Neutrophil (primary cell): Measurements from ENCODE around the gene IFI30.
"Not testable (repeated sequence)": the region's sequence is repeated elsewhere in the genome, so short reads cannot be mapped to it uniquely, and the experiment has no call there.

Source experiments
- H3K27ac ChIP-seq: fragments of 200-600 bp; sonication (generic); 2 replicates; pipeline ENCODE4 v1.5.1; 2016; ENCODE audit warnings: mild to moderate bottlenecking, moderate library complexity
- H3K27me3 ChIP-seq: fragments of 200-600 bp; sonication (generic); 2 replicates; pipeline ENCODE4 v1.6.0; 2016; ENCODE audit warnings: mild to moderate bottlenecking
- H3K36me3 ChIP-seq: fragments of 200-600 bp; sonication (generic); 2 replicates; pipeline ENCODE4 v1.5.1; 2017
- H3K4me1 ChIP-seq, 2 experiments: fragments of 200-600 bp in 1 of 2; sonication (generic) in 1 of 2; 1 replicate in 1 of 2; 2 replicates in 1 of 2; pipeline versions ENCODE4 v1.5.1 to v1.6.1; 2013 to 2016; ENCODE audit warnings: low read depth in 1 of 2, low read length in 1 of 2, mild to moderate bottlenecking in 1 of 2, moderate library complexity in 1 of 2; ENCODE audit not compliant: control insufficient read depth in 1 of 2, insufficient read depth in 1 of 2
- H3K4me3 ChIP-seq, 2 experiments: fragments of 200-600 bp in 1 of 2; sonication (generic) in 1 of 2; 1 replicate in 1 of 2; 2 replicates in 1 of 2; pipeline ENCODE4 v1.5.1; 2013 to 2016; ENCODE audit warnings: low read depth in 1 of 2, low read length in 1 of 2, mild to moderate bottlenecking in 1 of 2, moderate library complexity in 1 of 2
- H3K9me3 ChIP-seq: fragments of 200-600 bp; sonication (generic); 2 replicates; pipeline ENCODE4 v1.5.1; 2016
- TF ChIP-seq, protein P1 (sequence below): fragments of 200-600 bp; sonication (generic); IDR thresholded peaks from 2 replicates; pipeline ENCODE4 v1.5.1; 2016; ENCODE audit warnings: antibody characterized with exemption

Gene IFI30

DNA sequence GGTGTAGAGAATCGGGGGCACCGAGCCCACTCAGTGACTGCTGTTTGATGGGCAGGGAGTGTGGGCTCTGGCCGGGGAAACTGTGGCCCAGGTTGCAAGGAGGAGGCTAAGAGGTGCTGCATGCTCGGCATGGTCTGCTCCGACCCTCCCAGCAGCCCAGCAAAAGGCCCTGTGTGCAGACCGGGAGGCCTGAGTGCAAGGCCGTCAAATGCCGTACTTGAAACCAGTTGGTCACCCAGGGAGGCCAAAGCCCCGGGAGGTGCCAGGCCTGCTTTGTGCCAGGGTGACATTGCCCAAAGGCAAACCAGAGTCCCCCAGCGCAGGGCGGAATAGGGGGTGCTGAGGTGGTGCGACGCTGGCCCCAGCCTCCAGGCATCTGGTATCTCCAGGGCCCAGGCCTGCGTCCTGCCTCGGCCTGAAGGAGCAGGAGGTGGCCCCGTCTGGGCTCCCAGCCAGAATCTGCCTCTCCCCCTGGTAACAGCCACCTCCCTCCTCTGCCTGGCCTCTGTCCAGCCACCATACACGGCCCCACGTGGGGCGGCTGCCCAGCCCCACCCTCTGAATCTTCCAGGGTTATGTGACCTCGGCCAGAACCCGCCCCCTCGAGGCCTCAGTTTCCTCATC lies 16.7 kb upstream of the IFI30 start:
- Histone ChIP-seq H3K4me1 (peaks cover 28 to 29% of the 10 kb centered on the region in 2 experiments), H3K9me3 (no peaks in the 10 kb centered on the region), H3K36me3 (no peaks in the 10 kb centered on the region), H3K27me3 (no peaks in the 10 kb centered on the region), H3K27ac (no peak overlapping the region), H3K4me3 (no peak overlapping the region)
- TF ChIP-seq, protein P1, sequence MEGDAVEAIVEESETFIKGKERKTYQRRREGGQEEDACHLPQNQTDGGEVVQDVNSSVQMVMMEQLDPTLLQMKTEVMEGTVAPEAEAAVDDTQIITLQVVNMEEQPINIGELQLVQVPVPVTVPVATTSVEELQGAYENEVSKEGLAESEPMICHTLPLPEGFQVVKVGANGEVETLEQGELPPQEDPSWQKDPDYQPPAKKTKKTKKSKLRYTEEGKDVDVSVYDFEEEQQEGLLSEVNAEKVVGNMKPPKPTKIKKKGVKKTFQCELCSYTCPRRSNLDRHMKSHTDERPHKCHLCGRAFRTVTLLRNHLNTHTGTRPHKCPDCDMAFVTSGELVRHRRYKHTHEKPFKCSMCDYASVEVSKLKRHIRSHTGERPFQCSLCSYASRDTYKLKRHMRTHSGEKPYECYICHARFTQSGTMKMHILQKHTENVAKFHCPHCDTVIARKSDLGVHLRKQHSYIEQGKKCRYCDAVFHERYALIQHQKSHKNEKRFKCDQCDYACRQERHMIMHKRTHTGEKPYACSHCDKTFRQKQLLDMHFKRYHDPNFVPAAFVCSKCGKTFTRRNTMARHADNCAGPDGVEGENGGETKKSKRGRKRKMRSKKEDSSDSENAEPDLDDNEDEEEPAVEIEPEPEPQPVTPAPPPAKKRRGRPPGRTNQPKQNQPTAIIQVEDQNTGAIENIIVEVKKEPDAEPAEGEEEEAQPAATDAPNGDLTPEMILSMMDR: no peak

DNA sequence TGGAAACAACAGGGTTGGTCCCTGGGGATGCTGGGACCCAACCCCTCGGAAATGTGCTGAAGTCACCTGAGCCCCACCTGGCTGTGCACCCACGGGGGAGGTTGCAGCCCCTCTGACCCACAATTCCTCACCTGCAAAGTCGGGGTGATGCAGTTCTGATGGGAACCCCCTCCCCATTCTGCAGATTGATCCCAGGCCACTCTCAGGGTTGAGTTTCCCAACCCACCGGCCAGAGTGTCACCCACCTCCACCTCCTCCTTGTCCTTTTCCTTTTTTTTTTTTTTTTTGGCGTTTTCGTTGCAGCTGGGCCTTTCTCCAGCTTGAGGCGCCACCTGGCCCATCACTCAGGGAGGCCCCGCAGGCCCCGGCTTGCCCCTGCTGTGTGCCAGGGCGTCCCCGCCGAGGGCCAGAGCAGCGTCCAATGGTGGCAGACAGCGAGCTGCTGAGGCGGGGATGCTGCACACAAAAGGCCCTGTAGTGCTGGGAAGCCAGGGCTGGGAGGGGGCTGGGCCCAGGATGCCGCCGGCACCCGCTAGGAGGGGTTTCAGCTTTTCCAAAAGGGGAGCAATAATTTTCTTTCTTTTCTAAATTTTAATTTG lies 16.0 kb upstream of the IFI30 start:
- no peaks in the 10 kb centered on the region for H3K9me3 ChIP-seq
- TF ChIP-seq, protein P1: no peak
- no peaks in the 10 kb centered on the region for H3K36me3 ChIP-seq
- H3K27ac ChIP-seq: no peak overlapping the region
- H3K27me3 ChIP-seq: no peaks in the 10 kb centered on the region
- peaks cover 23% of the 10 kb centered on the region in 2 experiments for H3K4me1 ChIP-seq
- H3K4me3 ChIP-seq: no peak overlapping the region

DNA sequence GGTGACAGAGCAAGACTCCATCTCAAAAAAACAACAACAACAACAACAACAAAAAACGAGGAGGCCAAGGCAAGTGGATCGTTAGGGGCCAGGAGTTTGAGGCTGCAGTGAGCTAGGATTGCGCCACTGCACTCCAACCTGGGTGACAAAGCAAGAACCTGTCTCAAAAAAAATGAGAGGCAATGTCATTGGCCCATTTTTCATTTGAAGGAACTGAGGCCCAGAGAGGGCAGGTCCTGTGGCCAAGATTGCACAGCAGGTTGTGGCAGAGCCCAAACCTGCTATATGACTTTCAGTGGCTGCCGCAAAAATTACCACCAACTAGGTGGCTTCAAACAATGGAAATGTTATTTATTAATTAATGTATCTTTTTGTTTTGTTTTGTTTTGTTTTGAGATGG lies 15.1 kb upstream of the IFI30 start:
- Histone ChIP-seq H3K4me3 (no peak overlapping the region), H3K27me3 (no peaks in the 10 kb centered on the region), H3K4me1 (peaks cover 20 to 21% of the 10 kb centered on the region in 2 experiments), H3K9me3 (no peaks in the 10 kb centered on the region), H3K27ac (no peak overlapping the region), H3K36me3 (no peaks in the 10 kb centered on the region)
- TF ChIP-seq, protein P1: no peak

DNA sequence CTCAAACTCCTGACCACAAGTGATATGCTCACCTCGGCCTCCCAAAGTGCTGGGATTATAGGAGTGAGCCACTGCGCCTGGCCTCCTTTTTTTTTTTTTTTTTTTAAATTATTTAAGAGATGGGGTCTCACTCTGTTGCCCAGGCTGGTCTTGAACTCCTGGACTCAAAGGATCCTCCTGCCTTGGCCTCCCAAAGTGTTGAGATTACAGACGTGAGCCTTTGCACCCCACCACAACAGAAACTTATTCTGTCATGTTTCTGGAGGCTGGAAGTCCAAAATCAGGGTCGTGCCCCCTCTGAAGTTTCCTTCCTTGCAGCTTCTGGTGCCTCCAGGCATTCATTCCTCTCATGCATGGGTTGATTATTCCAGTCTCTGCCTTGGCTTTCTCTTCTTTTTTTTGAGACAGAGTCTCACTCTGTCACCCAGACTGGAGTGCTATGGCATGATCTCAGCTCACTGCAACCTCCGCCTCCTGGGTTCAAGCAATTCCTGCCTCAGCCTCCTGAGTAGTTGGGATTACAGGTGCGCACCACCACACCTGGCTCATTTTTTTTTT lies 14.5 kb upstream of the IFI30 start:
- not testable (repeated sequence) for H3K4me3 ChIP-seq, H3K27ac ChIP-seq, H3K27me3 ChIP-seq, H3K9me3 ChIP-seq, H3K36me3 ChIP-seq
- peaks cover 14% of the 10 kb centered on the region in 2 experiments for H3K4me1 ChIP-seq

DNA sequence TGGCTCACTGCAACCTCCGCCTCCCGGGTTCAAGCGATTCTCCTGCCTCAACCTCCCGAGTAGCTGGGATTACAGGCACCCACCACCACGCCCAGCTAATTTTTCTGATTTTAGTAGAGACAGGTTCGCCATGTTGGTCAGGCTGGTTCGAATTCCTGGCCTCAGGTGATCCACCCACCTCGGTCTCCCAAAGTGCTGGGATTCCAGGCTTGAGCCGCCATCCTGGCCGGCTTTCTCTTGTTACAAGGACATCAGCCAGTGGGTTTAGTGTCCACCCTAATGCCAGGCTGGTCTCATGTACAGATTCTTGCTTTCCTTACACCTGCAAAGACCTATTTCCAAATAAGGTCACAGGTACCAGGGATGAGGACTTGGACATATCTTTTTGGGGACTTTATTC lies 13.8 kb upstream of the IFI30 start:
- H3K9me3 ChIP-seq: no peaks in the 10 kb centered on the region
- no peak overlapping the region for H3K4me3 ChIP-seq
- TF ChIP-seq, protein P1: no peak
- no peak overlapping the region for H3K27ac ChIP-seq
- no peaks in the 10 kb centered on the region for H3K27me3 ChIP-seq
- H3K36me3 ChIP-seq: no peaks in the 10 kb centered on the region
- H3K4me1 ChIP-seq: peaks cover 10 to 11% of the 10 kb centered on the region in 2 experiments

DNA sequence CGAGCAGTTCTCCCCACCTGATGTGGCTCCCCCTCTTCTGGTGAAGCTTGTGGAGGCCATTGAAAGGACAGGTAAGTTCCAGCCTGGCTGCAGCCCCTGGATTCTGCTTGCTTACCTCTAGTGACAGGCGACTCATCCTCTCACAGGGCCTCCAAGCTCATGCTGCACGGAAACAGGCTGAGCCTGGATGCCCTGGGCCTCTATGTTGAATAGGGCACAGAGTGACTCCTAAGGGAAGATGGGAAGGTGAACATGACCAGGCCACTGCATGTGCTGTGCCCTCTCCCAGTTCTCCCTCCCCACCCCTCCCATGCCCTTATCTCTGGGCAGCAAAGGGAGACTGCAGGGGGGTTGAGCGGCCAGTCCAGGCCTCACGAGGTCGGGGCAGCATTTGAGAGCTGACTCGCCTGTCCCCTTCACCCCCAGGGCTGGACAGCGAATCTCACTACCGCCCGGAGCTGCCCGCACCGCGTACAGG lies 13.1 kb upstream of the IFI30 start:
- peak overlapping the region; percentile 23 to 48 for H3K4me3 ChIP-seq

More for the DNA sequence above, 13.1 kb upstream of the IFI30 start:
- H3K4me1 ChIP-seq: peaks cover 10 to 11% of the 10 kb centered on the region in 2 experiments
- TF ChIP-seq, protein P1: no peak
- H3K36me3 ChIP-seq: no peaks in the 10 kb centered on the region
- no peak overlapping the region for H3K27ac ChIP-seq
- no peaks in the 10 kb centered on the region for H3K9me3 ChIP-seq
- H3K27me3 ChIP-seq: no peaks in the 10 kb centered on the region
